WTC11 (cell line): ENCODE data around the gene EYS. TPM values are rescaled to one million over a fixed set of nuclear protein-coding genes. Genes with fewer than 3 reads are reported as not detected.

ENCODE experiments used
- ATAC-seq: fragments of 200-7000 bp; cut with Tn5 transposase; 2 replicates; pipeline ENCODE4 v1.10.0; 2021; ENCODE audit warnings: mild to moderate bottlenecking, moderate library complexity
- CTCF ChIA-PET: fragments of 300-600 bp; sonication (Branson Sonifier 250); formaldehyde crosslinking; loops from one replicate; lab custom pipeline; 2021; ENCODE audit warnings: antibody characterized with exemption; lab: Charles Lee
- POLR2A ChIA-PET: fragments of 350-600 bp; sonication (Branson Sonifier 250); formaldehyde crosslinking; loops from one replicate; lab custom pipeline; 2021; ENCODE audit warnings: antibody characterized with exemption; lab: Charles Lee
- DNase-seq: peaks from one replicate; pipeline ENCODE4 v3.0.0; 2021; ENCODE audit warnings: low spot score
- H3K27ac Mint-ChIP-seq: 2 replicates; pipeline ENCODE4 v1.8.0; 2021; ENCODE audit warnings: mixed read lengths
- H3K27me3 Mint-ChIP-seq: 2 replicates; pipeline ENCODE4 v1.8.0; 2021; ENCODE audit warnings: low read depth, mild to moderate bottlenecking, moderate library complexity, mixed read lengths
- H3K36me3 Mint-ChIP-seq: 2 replicates; pipeline ENCODE4 v1.8.0; 2021; ENCODE audit warnings: mixed read lengths
- H3K4me1 Mint-ChIP-seq: 2 replicates; pipeline ENCODE4 v1.8.0; 2022; ENCODE audit warnings: mixed read lengths
- H3K4me3 Mint-ChIP-seq: 2 replicates; pipeline ENCODE4 v1.8.0; 2021; ENCODE audit warnings: mild to moderate bottlenecking, moderate library complexity, mixed read lengths
- H3K9me3 Mint-ChIP-seq: 2 replicates; pipeline ENCODE4 v1.8.0; 2021; ENCODE audit warnings: mixed read lengths
- AFF4 ChIP-seq: sonication (generic); formaldehyde crosslinking; IDR thresholded peaks from 2 replicates; pipeline ENCODE4 v1.8.1; 2023; ENCODE audit warnings: mild to moderate bottlenecking, missing genetic modification reagents, borderline replicate concordance
- CREM ChIP-seq: sonication (generic); formaldehyde crosslinking; IDR thresholded peaks from 2 replicates; pipeline ENCODE4 v1.8.1; 2022; ENCODE audit warnings: mild to moderate bottlenecking, missing genetic modification reagents, moderate library complexity
- ELF4 ChIP-seq: sonication (generic); formaldehyde crosslinking; IDR thresholded peaks from 2 replicates; pipeline ENCODE4 v1.8.1; 2022; ENCODE audit warnings: low read depth, mild to moderate bottlenecking, moderate library complexity, missing genetic modification reagents
- ERG ChIP-seq: fragments of 250-450 bp; sonication (Bioruptor Pico); IDR thresholded peaks from 2 replicates; pipeline ENCODE4 v1.8.0; 2021; ENCODE audit warnings: mild to moderate bottlenecking
- FOXJ3 ChIP-seq: sonication (generic); formaldehyde crosslinking; IDR thresholded peaks from 2 replicates; pipeline ENCODE4 v1.9.0; 2021; ENCODE audit warnings: missing genetic modification reagents, mild to moderate bottlenecking, borderline replicate concordance
- FOXK1 ChIP-seq: sonication (generic); formaldehyde crosslinking; IDR thresholded peaks from 2 replicates; pipeline ENCODE4 v1.8.0; 2022; ENCODE audit warnings: mild to moderate bottlenecking, moderate library complexity, missing genetic modification reagents
- HMGXB4 ChIP-seq: sonication (generic); formaldehyde crosslinking; IDR thresholded peaks from 2 replicates; pipeline ENCODE4 v1.8.1; 2023; ENCODE audit warnings: mild to moderate bottlenecking, moderate library complexity, missing genetic modification reagents
- KAT7 ChIP-seq: sonication (generic); formaldehyde crosslinking; IDR thresholded peaks from 2 replicates; pipeline ENCODE4 v1.8.1; 2023; ENCODE audit warnings: missing genetic modification reagents, mild to moderate bottlenecking, borderline replicate concordance
- MXD4 ChIP-seq: fragments of 250-450 bp; sonication (Bioruptor Pico); IDR thresholded peaks from 2 replicates; pipeline ENCODE4 v1.8.0; 2021; ENCODE audit warnings: mild to moderate bottlenecking, moderate library complexity, borderline replicate concordance
- NFATC4 ChIP-seq: fragments of 250-450 bp; sonication (Bioruptor Pico); IDR thresholded peaks from 2 replicates; pipeline ENCODE4 v1.9.0; 2021; ENCODE audit warnings: mild to moderate bottlenecking
- PRRX2 ChIP-seq: fragments of 250-450 bp; sonication (Bioruptor Pico); IDR thresholded peaks from 2 replicates; pipeline ENCODE4 v1.8.0; 2021; ENCODE audit warnings: mild to moderate bottlenecking
- RELA ChIP-seq: sonication (generic); formaldehyde crosslinking; IDR thresholded peaks from 2 replicates; pipeline ENCODE4 v1.8.1; 2022; ENCODE audit warnings: missing genetic modification reagents, mild to moderate bottlenecking, borderline replicate concordance
- RORB ChIP-seq: fragments of 250-450 bp; sonication (Bioruptor Pico); IDR thresholded peaks from 2 replicates; pipeline ENCODE4 v1.9.0; 2021; ENCODE audit warnings: mild to moderate bottlenecking
- TCF7 ChIP-seq: sonication (generic); formaldehyde crosslinking; IDR thresholded peaks from 2 replicates; pipeline ENCODE4 v1.8.0; 2022; ENCODE audit warnings: mild to moderate bottlenecking, low read depth, missing genetic modification reagents, moderate library complexity
- TEAD4 ChIP-seq: sonication (generic); formaldehyde crosslinking; IDR thresholded peaks from 2 replicates; pipeline ENCODE4 v1.8.0; 2022; ENCODE audit warnings: mild to moderate bottlenecking, missing genetic modification reagents
- TP53 ChIP-seq: sonication (generic); formaldehyde crosslinking; IDR thresholded peaks from 2 replicates; pipeline ENCODE4 v1.8.1; 2023; ENCODE audit warnings: mild to moderate bottlenecking, missing genetic modification reagents
- ZNF138 ChIP-seq: sonication (generic); formaldehyde crosslinking; conservative IDR thresholded peaks from 2 replicates; pipeline ENCODE4 v1.8.1; 2022; ENCODE audit warnings: mild to moderate bottlenecking, moderate library complexity, missing genetic modification reagents
- ZNF232 ChIP-seq: sonication (generic); formaldehyde crosslinking; IDR thresholded peaks from 2 replicates; pipeline ENCODE4 v1.8.0; 2022; ENCODE audit warnings: mild to moderate bottlenecking, missing genetic modification reagents
- total RNA-seq: library from RNA; stranded (reverse); gene quantifications from 3 replicates; pipeline ENCODE4 v1.2.3, GENCODE V29; 2021
- TF ChIP-seq, protein P1 (sequence below): fragments of 250-450 bp; sonication (Bioruptor Pico); IDR thresholded peaks from 2 replicates; pipeline ENCODE4 v1.9.0; 2021; ENCODE audit warnings: mild to moderate bottlenecking
- TF ChIP-seq, protein P2 (sequence below): sonication (generic); formaldehyde crosslinking; conservative IDR thresholded peaks from 2 replicates; pipeline ENCODE4 v1.8.1; 2022; ENCODE audit warnings: mild to moderate bottlenecking, missing genetic modification reagents
- TF ChIP-seq, protein P3 (sequence below): sonication (generic); formaldehyde crosslinking; IDR thresholded peaks from 2 replicates; pipeline ENCODE4 v1.8.0; 2022; ENCODE audit warnings: mild to moderate bottlenecking, missing genetic modification reagents
- TF ChIP-seq, protein P4 (sequence below): sonication (generic); formaldehyde crosslinking; IDR thresholded peaks from 2 replicates; pipeline ENCODE4 v1.8.1; 2022; ENCODE audit warnings: mild to moderate bottlenecking, missing genetic modification reagents, moderate library complexity, borderline replicate concordance

Gene EYS
- total RNA-seq, 1 experiment from 2014 or later = not detected

GRCh38 chr6:64782877-64783276 lies 924.1 kb downstream of the EYS start (continued):
- no peak for TF ChIP-seq AFF4 (CRISPR knock-in tag)

GRCh38 chr6:64777941-64778785 lies 928.9 kb downstream of the EYS start:
- peaks cover 16% of the 10 kb centered on the region for H3K4me1 Mint-ChIP-seq
- peaks cover 51% of the 10 kb centered on the region for H3K9me3 Mint-ChIP-seq
- peaks cover 31% of the 10 kb centered on the region for H3K36me3 Mint-ChIP-seq
- CTCF ChIA-PET = no interaction called here
- H3K27ac Mint-ChIP-seq = no peak overlapping the region
- POLR2A ChIA-PET = no interaction called here
- no peak for ATAC-seq
- H3K27me3 Mint-ChIP-seq = no peaks in the 10 kb centered on the region; the same call in 1 of the 2 replicates
- H3K4me3 Mint-ChIP-seq = no peak overlapping the region
- no peak for DNase-seq
- TF ChIP-seq FOXK1 (CRISPR knock-in tag) (no peak), PRRX2 (CRISPR knock-in tag) (no peak), FOXJ3 (CRISPR knock-in tag) (no peak), ELF4 (CRISPR knock-in tag) (no peak), ERG (CRISPR knock-in tag) (no peak), KAT7 (no peak), ZNF138 (CRISPR knock-in tag) (no peak), TCF7 (no peak), NFATC4 (CRISPR knock-in tag) (no peak), RORB (CRISPR knock-in tag) (no peak)
- TF ChIP-seq, protein P1, sequence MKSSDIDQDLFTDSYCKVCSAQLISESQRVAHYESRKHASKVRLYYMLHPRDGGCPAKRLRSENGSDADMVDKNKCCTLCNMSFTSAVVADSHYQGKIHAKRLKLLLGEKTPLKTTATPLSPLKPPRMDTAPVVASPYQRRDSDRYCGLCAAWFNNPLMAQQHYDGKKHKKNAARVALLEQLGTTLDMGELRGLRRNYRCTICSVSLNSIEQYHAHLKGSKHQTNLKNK = no peak
- TF ChIP-seq, protein P2, sequence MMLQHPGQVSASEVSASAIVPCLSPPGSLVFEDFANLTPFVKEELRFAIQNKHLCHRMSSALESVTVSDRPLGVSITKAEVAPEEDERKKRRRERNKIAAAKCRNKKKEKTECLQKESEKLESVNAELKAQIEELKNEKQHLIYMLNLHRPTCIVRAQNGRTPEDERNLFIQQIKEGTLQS (CRISPR knock-in tag) = no peak

GRCh38 chr6:64776359-64776758 lies 930.7 kb downstream of the EYS start:
- H3K27ac Mint-ChIP-seq = no peak overlapping the region
- POLR2A ChIA-PET = no interaction called here
- H3K27me3 Mint-ChIP-seq = no peaks in the 10 kb centered on the region; the same call in 1 of the 2 replicates
- CTCF ChIA-PET = no interaction called here
- H3K4me3 Mint-ChIP-seq = no peak overlapping the region
- ATAC-seq = no peak
- H3K36me3 Mint-ChIP-seq = peaks cover 38% of the 10 kb centered on the region
- DNase-seq = no peak
- H3K9me3 Mint-ChIP-seq = peaks cover 55% of the 10 kb centered on the region
- H3K4me1 Mint-ChIP-seq = peaks cover 16% of the 10 kb centered on the region
- TF ChIP-seq ZNF232 (CRISPR knock-in tag) = no peak
- no peak for TF ChIP-seq HMGXB4
- no peak for TF ChIP-seq PRRX2 (CRISPR knock-in tag)
- TF ChIP-seq, protein P3, sequence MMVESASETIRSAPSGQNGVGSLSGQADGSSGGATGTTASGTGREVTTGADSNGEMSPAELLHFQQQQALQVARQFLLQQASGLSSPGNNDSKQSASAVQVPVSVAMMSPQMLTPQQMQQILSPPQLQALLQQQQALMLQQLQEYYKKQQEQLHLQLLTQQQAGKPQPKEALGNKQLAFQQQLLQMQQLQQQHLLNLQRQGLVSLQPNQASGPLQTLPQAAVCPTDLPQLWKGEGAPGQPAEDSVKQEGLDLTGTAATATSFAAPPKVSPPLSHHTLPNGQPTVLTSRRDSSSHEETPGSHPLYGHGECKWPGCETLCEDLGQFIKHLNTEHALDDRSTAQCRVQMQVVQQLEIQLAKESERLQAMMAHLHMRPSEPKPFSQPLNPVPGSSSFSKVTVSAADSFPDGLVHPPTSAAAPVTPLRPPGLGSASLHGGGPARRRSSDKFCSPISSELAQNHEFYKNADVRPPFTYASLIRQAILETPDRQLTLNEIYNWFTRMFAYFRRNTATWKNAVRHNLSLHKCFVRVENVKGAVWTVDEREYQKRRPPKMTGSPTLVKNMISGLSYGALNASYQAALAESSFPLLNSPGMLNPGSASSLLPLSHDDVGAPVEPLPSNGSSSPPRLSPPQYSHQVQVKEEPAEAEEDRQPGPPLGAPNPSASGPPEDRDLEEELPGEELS = no peak
- TF ChIP-seq, protein P4, sequence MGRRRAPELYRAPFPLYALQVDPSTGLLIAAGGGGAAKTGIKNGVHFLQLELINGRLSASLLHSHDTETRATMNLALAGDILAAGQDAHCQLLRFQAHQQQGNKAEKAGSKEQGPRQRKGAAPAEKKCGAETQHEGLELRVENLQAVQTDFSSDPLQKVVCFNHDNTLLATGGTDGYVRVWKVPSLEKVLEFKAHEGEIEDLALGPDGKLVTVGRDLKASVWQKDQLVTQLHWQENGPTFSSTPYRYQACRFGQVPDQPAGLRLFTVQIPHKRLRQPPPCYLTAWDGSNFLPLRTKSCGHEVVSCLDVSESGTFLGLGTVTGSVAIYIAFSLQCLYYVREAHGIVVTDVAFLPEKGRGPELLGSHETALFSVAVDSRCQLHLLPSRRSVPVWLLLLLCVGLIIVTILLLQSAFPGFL (CRISPR knock-in tag) = no peak
- TF ChIP-seq, protein P2 (CRISPR knock-in tag) = no peak
- no peak for TF ChIP-seq FOXJ3 (CRISPR knock-in tag)
- TF ChIP-seq CREM = no peak
- TF ChIP-seq TEAD4 (CRISPR knock-in tag) = no peak
- TF ChIP-seq TP53 = no peak
- no peak for TF ChIP-seq MXD4
- TF ChIP-seq RELA = no peak
